Measurements from ENCODE around the gene RBMS1.
"Not testable (repeated sequence)": the region's sequence is repeated elsewhere in the genome, so short reads cannot be mapped to it uniquely, and the experiment has no call there.

Gene RBMS1

GRCh38 chr2:160442603-160443002 lies 51.0 kb downstream of the RBMS1 start:
- H3K4me3 ChIP-seq: no peak overlapping the region
- no peak for TF ChIP-seq CTCF (IDR thresholded peaks at IDR 0.05)
- H3K4me1 ChIP-seq: peaks cover 0 to 22% (median 0%) of the 10 kb centered on the region in 4 donors
- H3K9me3 ChIP-seq: no peaks in the 10 kb centered on the region
- peak overlapping the region in 1 of 2 donors; percentile 13 for H3K27ac ChIP-seq
- DNase-seq: no peak
- no peaks in the 10 kb centered on the region for H3K36me3 ChIP-seq
- intact Hi-C loops (cut with DNase I; ENCODE audit: low total_unique reads): no loop called here
- H3K27me3 ChIP-seq: no peaks in the 10 kb centered on the region

- DNase-seq: no peak
- H3K27ac ChIP-seq: no peak overlapping the region
- H3K4me1 ChIP-seq: peaks cover 0 to 22% (median 0%) of the 10 kb centered on the region in 4 donors
- H3K27me3 ChIP-seq: no peaks in the 10 kb centered on the region
- TF ChIP-seq CTCF (IDR thresholded peaks at IDR 0.05): no peak
- no peaks in the 10 kb centered on the region for H3K36me3 ChIP-seq
- no peaks in the 10 kb centered on the region for H3K9me3 ChIP-seq
- intact Hi-C loops (cut with DNase I; ENCODE audit: low total_unique reads): no loop called here
- no peak overlapping the region for H3K4me3 ChIP-seq
These were observed 52.7 kb downstream of the RBMS1 start for GRCh38 chr2:160440888-160441287.

- H3K27me3 ChIP-seq; DNase-seq; H3K27ac ChIP-seq; H3K4me3 ChIP-seq; H3K36me3 ChIP-seq; intact Hi-C loops (cut with DNase I; ENCODE audit: low total_unique reads); H3K9me3 ChIP-seq: not testable (repeated sequence)
- peaks cover 0 to 40% (median 7%) of the 10 kb centered on the region in 4 donors for H3K4me1 ChIP-seq
These were observed 54.6 kb downstream of the RBMS1 start for GRCh38 chr2:160439038-160439437.

- no peak overlapping the region for H3K27ac ChIP-seq
- H3K27me3 ChIP-seq: no peaks in the 10 kb centered on the region
- intact Hi-C loops (cut with DNase I; ENCODE audit: low total_unique reads): no loop called here
- peaks cover 0 to 48% (median 9%) of the 10 kb centered on the region in 4 donors for H3K4me1 ChIP-seq
- DNase-seq: no peak
- TF ChIP-seq CTCF (IDR thresholded peaks at IDR 0.05): no peak
- H3K36me3 ChIP-seq: no peaks in the 10 kb centered on the region
- no peak overlapping the region for H3K4me3 ChIP-seq
- H3K9me3 ChIP-seq: no peaks in the 10 kb centered on the region
These were observed 56.3 kb downstream of the RBMS1 start for GRCh38 chr2:160437273-160437672.

GRCh38 chr2:160434254-160434948 lies 59.2 kb downstream of the RBMS1 start:
- intact Hi-C loops (cut with DNase I; ENCODE audit: low total_unique reads): no loop called here
- Histone ChIP-seq H3K4me3 (no peak overlapping the region), H3K27ac (peak overlapping the region; percentile 1 to 6), H3K4me1 (peaks cover 0 to 37% (median 9%) of the 10 kb centered on the region in 4 donors), H3K9me3 (peaks cover 0 to 5% (median 0%) of the 10 kb centered on the region in 3 donors), H3K27me3 (no peaks in the 10 kb centered on the region), H3K36me3 (peaks cover 0 to 6% (median 0%) of the 10 kb centered on the region in 3 donors)
- DNase-seq: no peak
- TF ChIP-seq CTCF (IDR thresholded peaks at IDR 0.05): no peak

GRCh38 chr2:160433466-160434140 lies 60.0 kb downstream of the RBMS1 start:
- DNase-seq: no peak

More at GRCh38 chr2:160433466-160434140, 60.0 kb downstream of the RBMS1 start:
- peak overlapping the region; percentile 1 to 6 for H3K27ac ChIP-seq
- no peak for TF ChIP-seq CTCF (IDR thresholded peaks at IDR 0.05)
- no peak overlapping the region for H3K4me3 ChIP-seq
- peaks cover 0 to 45% (median 11%) of the 10 kb centered on the region in 4 donors for H3K4me1 ChIP-seq
- peaks cover 0 to 5% (median 0%) of the 10 kb centered on the region in 3 donors for H3K9me3 ChIP-seq
- H3K27me3 ChIP-seq: no peaks in the 10 kb centered on the region
- H3K36me3 ChIP-seq: peaks cover 0 to 6% (median 0%) of the 10 kb centered on the region in 3 donors
- intact Hi-C loops (cut with DNase I; ENCODE audit: low total_unique reads): no loop called here

Data from tibial artery (tissue), 4 donors.